ENCODE results near the gene EDIL3.

DNA sequence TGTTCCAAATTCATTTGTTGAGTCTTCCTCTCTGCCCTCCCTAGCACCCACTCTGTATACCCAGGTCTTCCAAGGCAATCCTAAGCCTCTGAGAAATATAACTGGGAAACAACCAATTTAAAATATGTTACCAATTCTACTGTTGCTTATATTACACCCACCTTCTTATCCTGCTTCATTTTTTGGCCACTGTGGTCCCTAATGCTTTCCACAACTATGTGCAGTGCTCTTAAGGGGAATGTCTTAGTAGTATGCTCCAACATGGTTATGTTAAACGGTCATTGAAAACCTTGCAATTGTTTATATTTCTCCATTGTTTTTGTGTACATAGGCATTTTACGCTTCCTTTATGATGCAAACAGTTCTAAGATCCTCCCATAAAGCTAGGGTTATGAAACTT, 390.9 kb downstream of the EDIL3 start:
- TF ChIP-seq, protein P1, sequence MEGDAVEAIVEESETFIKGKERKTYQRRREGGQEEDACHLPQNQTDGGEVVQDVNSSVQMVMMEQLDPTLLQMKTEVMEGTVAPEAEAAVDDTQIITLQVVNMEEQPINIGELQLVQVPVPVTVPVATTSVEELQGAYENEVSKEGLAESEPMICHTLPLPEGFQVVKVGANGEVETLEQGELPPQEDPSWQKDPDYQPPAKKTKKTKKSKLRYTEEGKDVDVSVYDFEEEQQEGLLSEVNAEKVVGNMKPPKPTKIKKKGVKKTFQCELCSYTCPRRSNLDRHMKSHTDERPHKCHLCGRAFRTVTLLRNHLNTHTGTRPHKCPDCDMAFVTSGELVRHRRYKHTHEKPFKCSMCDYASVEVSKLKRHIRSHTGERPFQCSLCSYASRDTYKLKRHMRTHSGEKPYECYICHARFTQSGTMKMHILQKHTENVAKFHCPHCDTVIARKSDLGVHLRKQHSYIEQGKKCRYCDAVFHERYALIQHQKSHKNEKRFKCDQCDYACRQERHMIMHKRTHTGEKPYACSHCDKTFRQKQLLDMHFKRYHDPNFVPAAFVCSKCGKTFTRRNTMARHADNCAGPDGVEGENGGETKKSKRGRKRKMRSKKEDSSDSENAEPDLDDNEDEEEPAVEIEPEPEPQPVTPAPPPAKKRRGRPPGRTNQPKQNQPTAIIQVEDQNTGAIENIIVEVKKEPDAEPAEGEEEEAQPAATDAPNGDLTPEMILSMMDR (IDR thresholded peaks at IDR 0.05 in 2 of 3, conservative IDR thresholded peaks at IDR 0.05 in 1 of 3; ENCODE audit: borderline replicate concordance in 1 of 3, insufficient read depth in 1 of 3, low read depth in 2 of 3, low read length in 2 of 3) = no peak
- no peak for TF ChIP-seq EGR1 (IDR thresholded peaks at IDR 0.05; ENCODE audit: low read depth)
- TF ChIP-seq, protein P2, sequence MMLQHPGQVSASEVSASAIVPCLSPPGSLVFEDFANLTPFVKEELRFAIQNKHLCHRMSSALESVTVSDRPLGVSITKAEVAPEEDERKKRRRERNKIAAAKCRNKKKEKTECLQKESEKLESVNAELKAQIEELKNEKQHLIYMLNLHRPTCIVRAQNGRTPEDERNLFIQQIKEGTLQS (IDR thresholded peaks at IDR 0.05) = no peak

Measured in HCT116 (cell line).